K562 (cell line): Measurements from ENCODE around the gene TMPRSS7.

Source experiments
- CSDE1 ChIP-seq, 2 experiments: fragments of 450-650 bp; IDR thresholded peaks; 2 replicates each; pipeline ENCODE4 v1.6.1; 2016; ENCODE audit warnings: mild to moderate bottlenecking in 1 of 2
- CTCF ChIP-seq, 3 experiments: IDR thresholded peaks in 2 of 3; conservative IDR thresholded peaks in 1 of 3; 2 replicates each; pipeline ENCODE4 v1.5.1; 2011 to 2012; ENCODE audit warnings: low read length in 3 of 3, mild to moderate bottlenecking in 3 of 3, control low read depth in 2 of 3, improper control_type of control experiment in 1 of 3, inconsistent platforms in 1 of 3, low read depth in 1 of 3, mixed read lengths in 1 of 3, moderate library complexity in 1 of 3; ENCODE audit not compliant: insufficient read depth in 2 of 3
- E2F6 ChIP-seq, 2 experiments: IDR thresholded peaks; 2 replicates each; pipeline ENCODE4 v1.6.1; 2011; ENCODE audit warnings: borderline replicate concordance in 1 of 2, control low read depth in 1 of 2, low read depth in 1 of 2, low read length in 1 of 2, mild to moderate bottlenecking in 1 of 2, mixed read lengths in 1 of 2, moderate library complexity in 1 of 2; ENCODE audit not compliant: insufficient read depth in 1 of 2, insufficient read length in 1 of 2, poor library complexity in 1 of 2, severe bottlenecking in 1 of 2; ENCODE audit errors: extremely low read depth in 1 of 2
- ELK1 ChIP-seq: sonication (generic); formaldehyde crosslinking; IDR thresholded peaks from 2 replicates; pipeline ENCODE4 v1.8.1; 2022; ENCODE audit warnings: missing genetic modification reagents
- JUND ChIP-seq, 2 experiments: IDR thresholded peaks; 2 replicates in 1 of 2; 3 replicates in 1 of 2; pipeline ENCODE4 v1.6.1; 2011; ENCODE audit warnings: borderline replicate concordance in 2 of 2, low read depth in 2 of 2, low read length in 2 of 2, improper control_type of control experiment in 1 of 2, missing biosample characterization in 1 of 2, missing genetic modification characterization in 1 of 2, missing genetic modification reagents in 1 of 2
- MAX ChIP-seq: sonication (generic); formaldehyde crosslinking; IDR thresholded peaks from 2 replicates; pipeline ENCODE4 v1.9.0; 2022; ENCODE audit warnings: mild to moderate bottlenecking, missing genetic modification reagents
- POLR2A ChIP-seq: fragments of 450-650 bp; conservative IDR thresholded peaks from 2 replicates; pipeline ENCODE4 v1.6.1; 2016
- POLR2AphosphoS5 ChIP-seq: IDR thresholded peaks from 2 replicates; pipeline ENCODE4 v1.6.1; 2011; ENCODE audit warnings: mild to moderate bottlenecking, low read depth, low read length, moderate library complexity; ENCODE audit not compliant: control insufficient read depth, insufficient read depth
- REST ChIP-seq, 2 experiments: fragments of 450-650 bp; formaldehyde crosslinking in 1 of 2; IDR thresholded peaks; 2 replicates each; pipeline versions ENCODE4 v1.4.0 to v1.6.1; 2014 to 2020; ENCODE audit warnings: mild to moderate bottlenecking in 2 of 2, borderline replicate concordance in 1 of 2, low read depth in 1 of 2
- SIN3A ChIP-seq, 2 experiments: fragments of 150-350 bp in 1 of 2; IDR thresholded peaks; 2 replicates each; pipeline ENCODE4 v1.6.1; 2011 to 2016; ENCODE audit warnings: borderline replicate concordance in 2 of 2, low read depth in 2 of 2, low read length in 2 of 2, mild to moderate bottlenecking in 2 of 2, moderate library complexity in 2 of 2; ENCODE audit not compliant: control insufficient read depth in 1 of 2
- TAF1 ChIP-seq: IDR thresholded peaks from 2 replicates; pipeline ENCODE4 v1.6.1; 2011; ENCODE audit warnings: mild to moderate bottlenecking, low read length, moderate library complexity; ENCODE audit not compliant: insufficient read depth, control insufficient read depth, severe bottlenecking; ENCODE audit errors: extremely low read depth
- TCF7L2 ChIP-seq: fragments of 150-350 bp; IDR thresholded peaks from 2 replicates; pipeline ENCODE4 v1.6.1; 2016; ENCODE audit warnings: low read depth, mild to moderate bottlenecking, low read length, moderate library complexity
- THRB ChIP-seq: fragments of 450-650 bp; formaldehyde crosslinking; conservative IDR thresholded peaks from 2 replicates; pipeline ENCODE4 v1.4.0; 2022; ENCODE audit warnings: mild to moderate bottlenecking, missing genetic modification characterization
- ZNF431 ChIP-seq: sonication (generic); formaldehyde crosslinking; IDR thresholded peaks from 2 replicates; pipeline ENCODE4 v1.8.0; 2022; ENCODE audit warnings: mild to moderate bottlenecking, missing genetic modification reagents

- TF ChIP-seq MAX (CRISPR knock-in tag): no peak
- TF ChIP-seq E2F6 (IDR thresholded peaks at IDR 0.05; ENCODE audit: borderline replicate concordance in 1 of 2, extremely low read depth in 1 of 2, insufficient read depth in 1 of 2, insufficient read length in 1 of 2, low read depth in 1 of 2, low read length in 1 of 2, poor library complexity in 1 of 2, severe bottlenecking in 1 of 2): no peak
- no peak for TF ChIP-seq TAF1
- no peak for TF ChIP-seq POLR2AphosphoS5
- TF ChIP-seq REST (IDR thresholded peaks at IDR 0.05; ENCODE audit: borderline replicate concordance): no peak
- TF ChIP-seq REST (CRISPR knock-in tag; IDR thresholded peaks at IDR 0.05; ENCODE audit: low read depth): no peak
- TF ChIP-seq JUND (IDR thresholded peaks at IDR 0.05; ENCODE audit: borderline replicate concordance, low read depth, low read length): no peak
- TF ChIP-seq JUND (tag; IDR thresholded peaks at IDR 0.05; ENCODE audit: borderline replicate concordance, low read depth, low read length): no peak
- no peak for TF ChIP-seq ELK1
- TF ChIP-seq ZNF431 (CRISPR knock-in tag): no peak
- no peak for TF ChIP-seq SIN3A (IDR thresholded peaks at IDR 0.05; ENCODE audit: borderline replicate concordance in 2 of 2, control insufficient read depth in 1 of 2, low read depth in 2 of 2, low read length in 2 of 2)
- TF ChIP-seq POLR2A: no peak
- no peak for TF ChIP-seq TCF7L2
- TF ChIP-seq CSDE1 (IDR thresholded peaks at IDR 0.05): no peak
- no peak for TF ChIP-seq CTCF (IDR thresholded peaks at IDR 0.05 in 2 of 3, conservative IDR thresholded peaks at IDR 0.05 in 1 of 3; ENCODE audit: insufficient read depth in 2 of 3, low read depth in 1 of 3, low read length in 3 of 3)
- TF ChIP-seq THRB (CRISPR knock-in tag): no peak
Measured at GRCh38 chr3:112034436-112034835, at the start of gene TMPRSS7.
